Measurements from ENCODE around the gene SPINT2.
A peak's percentile ranks its signal among the peaks of the same experiment; 100 is the strongest.

The SPINT2 gene

GRCh38 chr19:38290631-38291147 is 26.3 kb downstream of the SPINT2 start:
- no peak for DNase-seq (ENCODE audit: low spot score)
- peak overlapping the region; percentile 29 for H3K18ac ChIP-seq (ENCODE audit: low read length)
- H4K91ac ChIP-seq (ENCODE audit: low read depth, low read length, poor library complexity), result no peak overlapping the region
- H2BK120ac ChIP-seq (ENCODE audit: low read depth, low read length), result no peak overlapping the region
- H3K27ac ChIP-seq (replicated peaks; ENCODE audit: low read length), result no peak overlapping the region
- H2BK5ac ChIP-seq (ENCODE audit: low read length), result no peak overlapping the region
- no peaks in the 10 kb centered on the region for H3K79me1 ChIP-seq (ENCODE audit: low read depth, low read length)
- no peak overlapping the region for H3K9ac ChIP-seq (ENCODE audit: low read depth, low read length, poor library complexity)
- no peak overlapping the region for H2AK5ac ChIP-seq (ENCODE audit: low read depth, low read length)
- H3K14ac ChIP-seq (ENCODE audit: low read length), result no peak overlapping the region
- H4K8ac ChIP-seq (ENCODE audit: low read depth, low read length), result no peak overlapping the region
- H3K4me2 ChIP-seq (ENCODE audit: insufficient read depth, low read length, poor library complexity, severe bottlenecking), result no peak overlapping the region
- H3K4me1 ChIP-seq (ENCODE audit: control insufficient read depth in 2 of 2, insufficient read depth in 1 of 2, low read depth in 1 of 2, low read length in 2 of 2), result peaks cover 15 to 28% of the 10 kb centered on the region in 2 donors
- no peaks in the 10 kb centered on the region for H3K27me3 ChIP-seq (ENCODE audit: control insufficient read depth in 3 of 3, insufficient read depth in 3 of 3, low read depth in 1 of 3, low read length in 3 of 3)
- peak overlapping the region; percentile 18 for H3K23ac ChIP-seq (ENCODE audit: low read depth, low read length, poor library complexity)
- peak overlapping the region in 1 of 2 donors; percentile 42 for H3K4me3 ChIP-seq (ENCODE audit: low read length in 2 of 2)
- H2BK12ac ChIP-seq (ENCODE audit: low read length), result no peak overlapping the region
- H2BK15ac ChIP-seq (ENCODE audit: low read length), result no peak overlapping the region
- H3K36me3 ChIP-seq (replicated peaks in 1 of 2; ENCODE audit: control insufficient read depth in 2 of 2, insufficient read depth in 2 of 2, low read length in 2 of 2), result peaks cover 0 to 3% of the 10 kb centered on the region in 2 donors
- no CpG with 5 or more reads among the region's 13 CpGs for whole genome bisulfite sequencing, 2 donors (ENCODE audit: extremely low coverage in 2 of 2, insufficient read length in 2 of 2, insufficient replicate concordance in 1 of 2)
- H3K9me3 ChIP-seq (replicated peaks in 1 of 2; ENCODE audit: control insufficient read depth in 2 of 2, insufficient read depth in 1 of 2, low read depth in 1 of 2, low read length in 2 of 2), result no peaks in the 10 kb centered on the region
- no peak overlapping the region for H3K4ac ChIP-seq (ENCODE audit: low read length)
- peak overlapping the region; percentile 66 for H2AFZ ChIP-seq (ENCODE audit: low read length)

GRCh38 chr19:38291855-38292254 is 27.5 kb downstream of the SPINT2 start:
- no peak overlapping the region for H4K8ac ChIP-seq (ENCODE audit: low read depth, low read length)
- no peak overlapping the region for H3K4me3 ChIP-seq (ENCODE audit: low read length in 2 of 2)
- no peak overlapping the region for H2BK120ac ChIP-seq (ENCODE audit: low read depth, low read length)
- peak overlapping the region; percentile 56 for H2AFZ ChIP-seq (ENCODE audit: low read length)
- H4K91ac ChIP-seq (ENCODE audit: low read depth, low read length, poor library complexity), result no peak overlapping the region
- no peak overlapping the region for H3K9ac ChIP-seq (ENCODE audit: low read depth, low read length, poor library complexity)
- H3K18ac ChIP-seq (ENCODE audit: low read length), result no peak overlapping the region
- no peak overlapping the region for H2BK15ac ChIP-seq (ENCODE audit: low read length)
- no peak overlapping the region for H2BK12ac ChIP-seq (ENCODE audit: low read length)
- WGBS, 2 donors (ENCODE audit: extremely low coverage in 2 of 2, insufficient read length in 2 of 2, insufficient replicate concordance in 1 of 2), result no CpG with 5 or more reads among the region's 15 CpGs
- no peaks in the 10 kb centered on the region for H3K27me3 ChIP-seq (ENCODE audit: control insufficient read depth in 3 of 3, insufficient read depth in 3 of 3, low read depth in 1 of 3, low read length in 3 of 3)
- peaks cover 15 to 28% of the 10 kb centered on the region in 2 donors for H3K4me1 ChIP-seq (ENCODE audit: control insufficient read depth in 2 of 2, insufficient read depth in 1 of 2, low read depth in 1 of 2, low read length in 2 of 2)
- H3K27ac ChIP-seq (replicated peaks; ENCODE audit: low read length), result no peak overlapping the region
- H3K4me2 ChIP-seq (ENCODE audit: insufficient read depth, low read length, poor library complexity, severe bottlenecking), result no peak overlapping the region
- H3K23ac ChIP-seq (ENCODE audit: low read depth, low read length, poor library complexity), result peak overlapping the region; percentile 73
- no peak overlapping the region for H3K4ac ChIP-seq (ENCODE audit: low read length)
- no peak overlapping the region for H3K14ac ChIP-seq (ENCODE audit: low read length)
- H2AK5ac ChIP-seq (ENCODE audit: low read depth, low read length), result no peak overlapping the region
- no peaks in the 10 kb centered on the region for H3K79me1 ChIP-seq (ENCODE audit: low read depth, low read length)
- no peak overlapping the region for H2BK5ac ChIP-seq (ENCODE audit: low read length)
- peaks cover 0 to 3% of the 10 kb centered on the region in 2 donors for H3K36me3 ChIP-seq (replicated peaks in 1 of 2; ENCODE audit: control insufficient read depth in 2 of 2, insufficient read depth in 2 of 2, low read length in 2 of 2)
- no peaks in the 10 kb centered on the region for H3K9me3 ChIP-seq (replicated peaks in 1 of 2; ENCODE audit: control insufficient read depth in 2 of 2, insufficient read depth in 1 of 2, low read depth in 1 of 2, low read length in 2 of 2)
- DNase-seq (ENCODE audit: low spot score), result no peak

- Histone ChIP-seq H3K18ac (ENCODE audit: low read length) (no peak overlapping the region), H3K14ac (ENCODE audit: low read length) (no peak overlapping the region)
- no peak for DNase-seq (ENCODE audit: low spot score)
Observed at GRCh38 chr19:38293281-38293680, 28.9 kb downstream of the SPINT2 start.

GRCh38 chr19:38294090-38294489 is 29.7 kb downstream of the SPINT2 start:
- Histone ChIP-seq H3K36me3 (replicated peaks in 1 of 2; ENCODE audit: control insufficient read depth in 2 of 2, insufficient read depth in 2 of 2, low read length in 2 of 2) (peaks cover 0 to 3% of the 10 kb centered on the region in 2 donors), H3K18ac (ENCODE audit: low read length) (no peak overlapping the region), H3K9ac (ENCODE audit: low read depth, low read length, poor library complexity) (no peak overlapping the region), H2AK5ac (ENCODE audit: low read depth, low read length) (no peak overlapping the region), H3K4me2 (ENCODE audit: insufficient read depth, low read length, poor library complexity, severe bottlenecking) (no peak overlapping the region), H3K14ac (ENCODE audit: low read length) (no peak overlapping the region), H2BK5ac (ENCODE audit: low read length) (no peak overlapping the region), H3K9me3 (replicated peaks in 1 of 2; ENCODE audit: control insufficient read depth in 2 of 2, insufficient read depth in 1 of 2, low read depth in 1 of 2, low read length in 2 of 2) (no peaks in the 10 kb centered on the region), H3K27me3 (ENCODE audit: control insufficient read depth in 3 of 3, insufficient read depth in 3 of 3, low read depth in 1 of 3, low read length in 3 of 3) (peaks cover 0 to 2% (median 0%) of the 10 kb centered on the region in 3 experiments), H4K8ac (ENCODE audit: low read depth, low read length) (no peak overlapping the region), H2AFZ (ENCODE audit: low read length) (peak overlapping the region; percentile 59), H2BK15ac (ENCODE audit: low read length) (no peak overlapping the region), H3K4ac (ENCODE audit: low read length) (no peak overlapping the region), H3K23ac (ENCODE audit: low read depth, low read length, poor library complexity) (no peak overlapping the region), H3K27ac (replicated peaks; ENCODE audit: low read length) (no peak overlapping the region), H3K79me1 (ENCODE audit: low read depth, low read length) (no peaks in the 10 kb centered on the region), H4K91ac (ENCODE audit: low read depth, low read length, poor library complexity) (no peak overlapping the region), H2BK120ac (ENCODE audit: low read depth, low read length) (no peak overlapping the region), H3K4me1 (ENCODE audit: control insufficient read depth in 2 of 2, insufficient read depth in 1 of 2, low read depth in 1 of 2, low read length in 2 of 2) (peaks cover 5 to 15% of the 10 kb centered on the region in 2 donors), H3K4me3 (ENCODE audit: low read length in 2 of 2) (no peak overlapping the region), H2BK12ac (ENCODE audit: low read length) (no peak overlapping the region)
- no peak for DNase-seq (ENCODE audit: low spot score)
- WGBS, 2 donors (ENCODE audit: extremely low coverage in 2 of 2, insufficient read length in 2 of 2, insufficient replicate concordance in 1 of 2), result no CpG with 5 or more reads among the region's 8 CpGs

More at GRCh38 chr19:38293281-38293680, 28.9 kb downstream of the SPINT2 start:
- H2BK12ac ChIP-seq (ENCODE audit: low read length), result no peak overlapping the region
- H2BK15ac ChIP-seq (ENCODE audit: low read length), result no peak overlapping the region
- H3K79me1 ChIP-seq (ENCODE audit: low read depth, low read length), result no peaks in the 10 kb centered on the region
- no peak overlapping the region for H2BK120ac ChIP-seq (ENCODE audit: low read depth, low read length)
- WGBS, 2 donors (ENCODE audit: extremely low coverage in 2 of 2, insufficient read length in 2 of 2, insufficient replicate concordance in 1 of 2), result no CpG with 5 or more reads among the region's 9 CpGs
- no peak overlapping the region for H3K4me3 ChIP-seq (ENCODE audit: low read length in 2 of 2)
- H3K23ac ChIP-seq (ENCODE audit: low read depth, low read length, poor library complexity), result no peak overlapping the region
- no peak overlapping the region for H3K4ac ChIP-seq (ENCODE audit: low read length)
- no peak overlapping the region for H2AFZ ChIP-seq (ENCODE audit: low read length)
- no peak overlapping the region for H3K27ac ChIP-seq (replicated peaks; ENCODE audit: low read length)
- H3K9me3 ChIP-seq (replicated peaks in 1 of 2; ENCODE audit: control insufficient read depth in 2 of 2, insufficient read depth in 1 of 2, low read depth in 1 of 2, low read length in 2 of 2), result no peaks in the 10 kb centered on the region
- H3K9ac ChIP-seq (ENCODE audit: low read depth, low read length, poor library complexity), result no peak overlapping the region
- H2AK5ac ChIP-seq (ENCODE audit: low read depth, low read length), result no peak overlapping the region
- H3K36me3 ChIP-seq (replicated peaks in 1 of 2; ENCODE audit: control insufficient read depth in 2 of 2, insufficient read depth in 2 of 2, low read length in 2 of 2), result peaks cover 0 to 3% of the 10 kb centered on the region in 2 donors
- H4K8ac ChIP-seq (ENCODE audit: low read depth, low read length), result no peak overlapping the region
- H3K27me3 ChIP-seq (ENCODE audit: control insufficient read depth in 3 of 3, insufficient read depth in 3 of 3, low read depth in 1 of 3, low read length in 3 of 3), result no peaks in the 10 kb centered on the region
- H4K91ac ChIP-seq (ENCODE audit: low read depth, low read length, poor library complexity), result no peak overlapping the region
- H3K4me2 ChIP-seq (ENCODE audit: insufficient read depth, low read length, poor library complexity, severe bottlenecking), result no peak overlapping the region
- H3K4me1 ChIP-seq (ENCODE audit: control insufficient read depth in 2 of 2, insufficient read depth in 1 of 2, low read depth in 1 of 2, low read length in 2 of 2), result peaks cover 8 to 20% of the 10 kb centered on the region in 2 donors
- no peak overlapping the region for H2BK5ac ChIP-seq (ENCODE audit: low read length)

Data from neuronal stem cell (in vitro differentiated cells).